ENCODE results near the gene RHOH. TPM values are rescaled to one million over a fixed set of nuclear protein-coding genes. Genes with fewer than 3 reads are reported as not detected.

The RHOH gene
- total RNA-seq, 1 donor from 2014 or later = not detected

DNA sequence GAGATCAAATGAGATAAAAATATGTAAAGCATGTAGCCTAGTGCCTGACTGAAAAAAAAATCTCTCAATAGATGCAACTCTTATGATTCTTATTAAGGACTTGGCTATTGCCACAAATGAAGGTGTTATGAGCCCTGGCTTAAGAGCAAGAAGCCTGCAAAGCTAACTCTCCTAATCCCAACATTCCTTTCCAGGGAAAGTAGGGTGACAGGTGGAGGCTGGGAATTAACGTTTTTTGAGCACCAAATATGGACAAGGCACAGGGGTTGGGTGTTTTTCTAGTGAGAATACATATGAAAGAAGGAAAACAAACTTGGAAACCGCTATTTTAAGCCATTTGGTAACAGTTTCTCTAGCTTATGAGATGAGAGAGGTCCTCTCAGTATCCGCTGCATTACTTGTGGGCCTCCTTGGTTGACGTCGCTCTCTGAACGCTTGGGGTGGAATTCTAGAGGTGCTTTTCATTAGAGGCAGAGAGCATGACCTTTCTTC is 2.4 kb downstream of the RHOH start:
- no peaks in the 10 kb centered on the region for H3K36me3 Mint-ChIP-seq (ENCODE audit: unreplicated experiment)
- DNase-seq (ENCODE audit: extremely low spot score, unreplicated experiment) = no peak
- no peaks in the 10 kb centered on the region for H3K9me3 Mint-ChIP-seq (ENCODE audit: unreplicated experiment)
- peaks cover 7% of the 10 kb centered on the region for H3K4me1 Mint-ChIP-seq (ENCODE audit: unreplicated experiment)
- H3K27me3 Mint-ChIP-seq (ENCODE audit: unreplicated experiment) = peaks cover 7% of the 10 kb centered on the region
- no peak overlapping the region for H3K27ac Mint-ChIP-seq (ENCODE audit: unreplicated experiment)
- no peak overlapping the region for H3K4me3 Mint-ChIP-seq (ENCODE audit: unreplicated experiment)
- TF ChIP-seq, protein P1, sequence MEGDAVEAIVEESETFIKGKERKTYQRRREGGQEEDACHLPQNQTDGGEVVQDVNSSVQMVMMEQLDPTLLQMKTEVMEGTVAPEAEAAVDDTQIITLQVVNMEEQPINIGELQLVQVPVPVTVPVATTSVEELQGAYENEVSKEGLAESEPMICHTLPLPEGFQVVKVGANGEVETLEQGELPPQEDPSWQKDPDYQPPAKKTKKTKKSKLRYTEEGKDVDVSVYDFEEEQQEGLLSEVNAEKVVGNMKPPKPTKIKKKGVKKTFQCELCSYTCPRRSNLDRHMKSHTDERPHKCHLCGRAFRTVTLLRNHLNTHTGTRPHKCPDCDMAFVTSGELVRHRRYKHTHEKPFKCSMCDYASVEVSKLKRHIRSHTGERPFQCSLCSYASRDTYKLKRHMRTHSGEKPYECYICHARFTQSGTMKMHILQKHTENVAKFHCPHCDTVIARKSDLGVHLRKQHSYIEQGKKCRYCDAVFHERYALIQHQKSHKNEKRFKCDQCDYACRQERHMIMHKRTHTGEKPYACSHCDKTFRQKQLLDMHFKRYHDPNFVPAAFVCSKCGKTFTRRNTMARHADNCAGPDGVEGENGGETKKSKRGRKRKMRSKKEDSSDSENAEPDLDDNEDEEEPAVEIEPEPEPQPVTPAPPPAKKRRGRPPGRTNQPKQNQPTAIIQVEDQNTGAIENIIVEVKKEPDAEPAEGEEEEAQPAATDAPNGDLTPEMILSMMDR (IDR thresholded peaks at IDR 0.05) = no peak

DNA sequence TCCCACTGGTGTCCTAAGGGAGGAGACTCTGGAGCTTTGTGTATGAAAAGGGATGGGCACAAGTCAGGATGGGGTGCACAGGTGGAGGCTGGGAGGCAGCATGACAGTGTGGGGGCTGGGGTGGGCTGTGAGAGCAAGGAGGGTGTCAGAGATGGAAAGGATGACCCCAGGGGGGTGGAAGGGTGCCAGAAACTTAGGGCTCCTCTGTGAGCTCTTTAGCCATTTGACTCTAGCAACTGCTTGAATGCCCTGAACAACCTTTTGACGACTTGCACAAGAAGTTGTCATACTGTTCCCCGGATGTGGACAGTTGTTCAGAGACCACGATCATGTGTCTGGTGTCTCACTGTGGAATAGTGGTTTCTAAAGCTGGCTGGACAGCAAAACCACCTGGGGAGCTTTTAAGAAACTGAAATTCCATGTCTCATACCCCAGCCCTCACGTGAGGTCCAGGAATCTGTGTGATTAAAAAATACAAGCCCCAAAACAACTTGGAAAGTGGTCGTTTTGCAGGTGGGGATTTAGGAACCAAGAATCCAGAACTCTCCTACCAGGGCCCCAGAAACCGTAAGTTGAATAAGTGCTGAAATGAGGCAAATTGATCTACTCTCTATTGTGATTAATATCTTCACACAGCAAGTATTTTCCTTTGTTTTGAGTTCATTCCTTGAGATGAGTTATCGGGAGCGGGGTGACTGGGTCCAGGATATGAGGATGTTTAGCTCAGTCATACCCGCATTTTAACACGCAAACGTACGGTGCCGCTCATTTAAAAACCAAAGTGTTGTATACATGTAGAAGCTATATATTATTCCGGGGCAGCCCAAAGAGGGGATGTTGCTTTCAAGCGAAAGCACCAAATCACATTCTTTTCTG is 3.4 kb downstream of the RHOH start:
- DNase-seq (ENCODE audit: extremely low spot score, unreplicated experiment) = no peak
- Mint-ChIP-seq H3K4me1 (ENCODE audit: unreplicated experiment) (no peaks in the 10 kb centered on the region), H3K9me3 (ENCODE audit: unreplicated experiment) (no peaks in the 10 kb centered on the region), H3K4me3 (ENCODE audit: unreplicated experiment) (no peak overlapping the region), H3K27ac (ENCODE audit: unreplicated experiment) (no peak overlapping the region), H3K27me3 (ENCODE audit: unreplicated experiment) (peaks cover 7% of the 10 kb centered on the region), H3K36me3 (ENCODE audit: unreplicated experiment) (no peaks in the 10 kb centered on the region)
- TF ChIP-seq, protein P1 (IDR thresholded peaks at IDR 0.05) = no peak

DNA sequence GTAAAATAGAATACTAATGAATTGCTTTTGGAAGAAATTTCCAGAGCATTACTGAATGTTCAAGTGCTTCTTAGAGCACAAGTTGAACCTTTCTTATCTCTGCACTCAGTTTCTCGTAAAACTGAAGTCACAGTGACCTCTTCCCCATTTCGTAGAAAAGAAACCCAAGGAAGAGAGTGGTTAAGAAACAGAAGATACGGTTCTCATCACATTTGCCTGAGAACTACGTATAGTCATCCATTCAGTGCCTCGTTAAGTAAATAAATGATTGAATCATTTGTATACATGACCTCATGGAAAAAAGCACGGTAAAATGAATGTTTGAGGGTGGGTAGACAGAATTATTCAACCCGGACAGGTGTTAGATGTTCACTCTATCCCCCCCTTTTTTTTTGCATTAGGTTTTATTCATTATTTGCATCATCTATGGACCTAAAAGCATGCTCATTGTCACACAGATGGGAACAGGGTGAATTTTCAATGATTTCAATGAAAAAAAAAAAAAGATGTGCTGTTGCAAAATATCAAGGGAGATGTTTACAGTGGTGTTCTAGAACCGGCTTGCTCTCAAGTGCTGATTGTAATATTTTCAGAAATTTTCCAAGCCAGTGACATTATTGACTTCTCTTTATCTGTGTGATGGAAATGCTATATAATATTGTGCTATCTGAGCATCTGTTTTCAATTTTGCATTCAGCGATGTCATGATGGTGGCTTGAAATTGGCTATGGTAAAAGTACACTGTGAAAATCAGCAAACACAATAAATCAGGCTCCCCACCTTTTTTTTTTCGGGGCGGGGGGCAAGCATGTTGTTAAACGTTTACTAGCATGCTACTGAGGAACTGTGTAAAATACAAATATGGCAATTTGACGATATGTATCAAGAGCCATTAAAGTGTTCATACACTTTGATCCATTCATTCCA is 4.3 kb downstream of the RHOH start:
- TF ChIP-seq, protein P1 (IDR thresholded peaks at IDR 0.05) = no peak
- Mint-ChIP-seq H3K4me3 (ENCODE audit: unreplicated experiment) (no peak overlapping the region), H3K27ac (ENCODE audit: unreplicated experiment) (no peak overlapping the region), H3K36me3 (ENCODE audit: unreplicated experiment) (no peaks in the 10 kb centered on the region), H3K4me1 (ENCODE audit: unreplicated experiment) (peaks cover 2% of the 10 kb centered on the region), H3K9me3 (ENCODE audit: unreplicated experiment) (no peaks in the 10 kb centered on the region), H3K27me3 (ENCODE audit: unreplicated experiment) (peaks cover 7% of the 10 kb centered on the region)
- no peak for DNase-seq (ENCODE audit: extremely low spot score, unreplicated experiment)

DNA sequence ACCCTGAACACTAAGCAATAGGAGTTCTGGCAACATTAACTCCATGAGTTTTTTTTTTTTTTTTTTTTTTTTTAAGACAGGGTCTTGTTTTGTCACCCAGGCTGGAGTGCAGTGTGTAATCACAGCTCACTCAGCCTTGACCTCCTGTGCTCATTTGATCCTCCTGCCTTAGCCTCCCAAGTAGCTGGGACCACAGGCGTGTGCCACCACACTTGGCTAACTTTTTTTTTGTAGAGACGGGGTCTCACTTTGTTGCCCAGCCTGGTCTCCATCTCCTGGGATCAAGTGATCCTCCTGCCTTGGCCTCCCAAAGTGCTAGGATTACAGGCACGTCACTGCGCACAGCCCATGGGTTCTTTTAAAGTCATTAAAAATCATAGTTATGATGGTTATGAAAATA is 5.1 kb downstream of the RHOH start:
- Mint-ChIP-seq H3K27ac (ENCODE audit: unreplicated experiment) (no peak overlapping the region), H3K4me1 (ENCODE audit: unreplicated experiment) (peaks cover 3% of the 10 kb centered on the region), H3K4me3 (ENCODE audit: unreplicated experiment) (no peak overlapping the region), H3K36me3 (ENCODE audit: unreplicated experiment) (no peaks in the 10 kb centered on the region), H3K27me3 (ENCODE audit: unreplicated experiment) (peaks cover 7% of the 10 kb centered on the region), H3K9me3 (ENCODE audit: unreplicated experiment) (no peaks in the 10 kb centered on the region)
- DNase-seq (ENCODE audit: extremely low spot score, unreplicated experiment) = no peak
- TF ChIP-seq, protein P1 (IDR thresholded peaks at IDR 0.05) = no peak
